Muscle of back (tissue), 11 donors: Measurements from ENCODE around the gene MPPED1. TPM values are rescaled to one million over a fixed set of nuclear protein-coding genes. Genes with fewer than 3 reads are reported as not detected.

Experiments used
- DNase-seq, 3 donors: peaks; one replicate each; pipeline versions ENCODE4 v3.0.0 to v3.0.0-alpha.2; 2013
- polyA plus RNA-seq, 10 donors: library from polyadenylated mRNA; unstranded; fragments of 120-200 nt; gene quantifications; one replicate each; pipeline ENCODE4 v1.2.1, GENCODE V29; 2013; ENCODE audit not compliant: insufficient read length in 10 of 10

The MPPED1 gene
- polyA plus RNA-seq, 10 donors: 0.27 to 4.8 (median 0.45) TPM

DNA sequence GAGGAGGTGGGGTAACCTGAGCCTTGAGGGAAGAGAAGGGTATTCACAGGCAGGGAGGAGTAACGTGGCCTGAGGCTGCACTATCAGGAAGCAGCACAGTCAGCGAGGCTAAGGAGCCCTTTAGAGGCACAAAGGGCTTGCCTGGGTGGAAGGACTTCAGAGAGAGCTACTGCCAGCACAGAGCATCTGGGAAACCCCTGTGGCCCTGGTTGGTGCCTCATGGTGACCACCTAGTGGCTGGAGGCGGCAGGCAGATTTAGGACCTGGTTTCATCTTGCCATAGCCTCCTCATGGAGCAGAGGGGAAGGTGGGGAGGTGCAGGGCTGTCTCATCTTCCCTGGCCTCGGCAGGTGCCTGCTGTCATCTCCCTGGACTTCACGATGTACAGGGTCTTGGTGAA is 64.5 kb downstream of the MPPED1 start:
- no peak for DNase-seq

- no peak for DNase-seq
Observed at GRCh38 chr22:43476751-43477725, 65.2 kb downstream of the MPPED1 start.

GRCh38 chr22:43477966-43478365 is 66.2 kb downstream of the MPPED1 start:
- DNase-seq: no peak

DNA sequence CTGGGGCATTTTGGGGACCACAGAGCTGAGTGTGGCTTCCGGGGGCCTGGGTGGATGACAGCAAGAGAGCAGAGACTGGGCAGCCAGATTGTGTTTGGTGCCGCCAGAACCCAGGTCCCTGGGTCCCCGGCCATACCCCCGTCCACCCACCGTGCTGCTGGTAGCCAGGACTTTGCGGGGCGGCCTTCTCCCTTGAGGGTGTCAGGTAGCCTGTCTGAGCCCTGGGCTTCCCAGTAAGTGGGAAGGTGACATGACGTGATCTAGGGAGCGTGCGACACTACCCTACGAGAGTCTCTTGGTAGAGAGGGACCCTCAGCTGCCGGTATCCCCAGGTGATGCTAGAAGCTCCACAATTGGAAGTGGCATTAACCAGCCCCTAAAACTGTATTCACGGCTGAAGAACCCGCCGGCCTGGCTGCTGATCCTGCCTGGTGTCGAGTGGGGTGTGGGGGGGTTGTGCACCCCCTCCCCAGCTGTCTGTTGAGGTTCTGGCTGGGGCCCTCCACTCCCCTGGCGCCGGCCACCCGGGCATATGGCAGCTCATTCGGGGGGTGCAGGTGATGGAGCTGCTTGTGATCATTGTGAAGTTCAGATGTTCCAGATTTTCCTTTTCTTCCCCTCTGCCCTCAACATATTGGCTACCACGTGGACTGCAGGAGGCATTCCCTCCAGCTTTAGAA is 66.9 kb downstream of the MPPED1 start:
- DNase-seq: no peak

DNA sequence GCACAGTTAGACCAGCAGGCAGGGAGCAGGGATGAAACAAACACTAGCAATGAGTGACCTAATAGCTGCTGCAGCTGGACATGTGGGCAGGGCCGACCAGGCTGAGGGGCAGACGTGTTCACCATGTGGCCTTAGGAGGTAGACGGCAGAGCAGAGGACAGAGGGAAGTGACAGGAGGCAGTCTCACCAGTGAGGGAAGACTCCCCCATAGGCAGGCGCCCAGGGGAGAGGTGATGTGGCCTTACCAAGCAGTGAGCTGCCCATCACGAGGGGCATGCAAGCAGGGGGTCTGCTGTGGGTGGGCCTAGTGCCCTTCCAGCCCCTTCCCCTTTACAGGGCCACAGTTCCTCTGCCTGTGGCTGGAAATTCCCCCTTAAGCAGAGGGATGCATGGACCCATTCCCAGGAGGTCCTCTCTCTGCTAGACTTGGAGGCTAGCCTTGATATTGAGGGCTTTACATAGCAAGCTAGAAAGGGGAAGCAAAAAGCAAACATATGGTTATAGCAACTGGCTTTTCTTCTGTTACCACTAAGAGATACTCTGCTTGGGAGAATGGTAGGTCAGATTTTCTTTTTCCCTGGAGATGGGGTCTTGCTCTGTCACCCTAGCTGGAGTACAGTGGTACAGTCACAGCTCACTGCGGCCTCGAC is 67.6 kb downstream of the MPPED1 start:
- no peak for DNase-seq

DNA sequence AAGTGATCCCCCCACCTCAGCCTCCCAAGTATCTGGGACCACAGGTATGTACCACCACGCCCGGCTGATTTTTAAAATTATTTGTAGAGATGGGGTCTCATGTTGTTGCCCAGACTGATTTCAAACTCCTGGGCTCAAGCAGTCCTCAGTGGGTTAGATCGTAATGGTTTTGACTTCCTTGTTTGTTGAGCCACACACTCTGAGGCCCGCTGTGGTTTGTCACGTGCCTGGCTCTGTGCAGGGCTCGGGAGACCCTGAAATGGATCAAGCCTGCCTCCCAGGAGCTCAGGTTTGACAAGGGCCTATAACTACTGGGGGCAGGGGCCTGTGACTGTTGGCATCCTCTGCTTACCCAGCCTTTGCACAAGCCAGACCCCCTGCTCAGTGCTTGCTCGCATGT is 68.1 kb downstream of the MPPED1 start:
- no peak for DNase-seq

GRCh38 chr22:43481568-43482317 is 69.9 kb downstream of the MPPED1 start:
- peak in 2 of 3 donors; percentile 17 to 59 for DNase-seq

DNA sequence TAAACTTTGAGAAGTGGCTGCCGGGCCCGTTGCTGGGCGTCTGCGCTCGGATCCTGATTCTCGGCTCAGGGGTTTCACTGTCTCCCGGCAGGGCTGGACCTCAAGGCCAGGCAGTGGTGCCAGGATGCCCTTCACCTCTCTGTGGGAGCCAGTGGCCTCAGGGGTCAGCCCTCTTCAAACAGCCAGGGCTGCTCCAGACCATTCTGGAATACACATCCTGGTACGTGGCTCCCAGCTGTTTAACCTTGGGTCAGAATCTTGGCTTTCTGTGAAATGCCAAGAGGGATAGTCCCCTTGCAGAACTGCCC is 70.5 kb downstream of the MPPED1 start:
- DNase-seq: no peak

- DNase-seq: no peak
Observed at GRCh38 chr22:43483266-43483665, 71.5 kb downstream of the MPPED1 start.

DNA sequence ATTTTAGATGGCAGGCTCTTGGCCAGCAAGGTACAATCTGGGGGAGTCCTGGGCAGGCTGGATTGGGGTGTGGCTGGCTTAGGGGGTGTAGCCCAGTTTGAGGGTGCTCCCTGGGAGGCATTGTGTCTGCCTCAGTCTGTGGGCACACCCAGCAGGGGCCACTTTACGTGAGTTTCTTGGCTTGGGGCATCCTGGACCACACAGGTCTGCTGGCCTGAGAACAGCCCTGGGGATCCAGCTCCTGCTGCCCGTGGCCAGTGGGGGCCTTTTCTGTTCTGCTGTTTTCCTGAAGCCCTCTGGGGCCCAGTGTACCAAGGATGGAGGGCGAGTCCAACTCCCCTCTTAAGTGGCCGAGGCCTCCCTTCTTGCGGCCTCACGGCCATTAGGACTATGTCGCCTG is 71.9 kb downstream of the MPPED1 start:
- no peak for DNase-seq

GRCh38 chr22:43484227-43484626 is 72.4 kb downstream of the MPPED1 start:
- no peak for DNase-seq

DNA sequence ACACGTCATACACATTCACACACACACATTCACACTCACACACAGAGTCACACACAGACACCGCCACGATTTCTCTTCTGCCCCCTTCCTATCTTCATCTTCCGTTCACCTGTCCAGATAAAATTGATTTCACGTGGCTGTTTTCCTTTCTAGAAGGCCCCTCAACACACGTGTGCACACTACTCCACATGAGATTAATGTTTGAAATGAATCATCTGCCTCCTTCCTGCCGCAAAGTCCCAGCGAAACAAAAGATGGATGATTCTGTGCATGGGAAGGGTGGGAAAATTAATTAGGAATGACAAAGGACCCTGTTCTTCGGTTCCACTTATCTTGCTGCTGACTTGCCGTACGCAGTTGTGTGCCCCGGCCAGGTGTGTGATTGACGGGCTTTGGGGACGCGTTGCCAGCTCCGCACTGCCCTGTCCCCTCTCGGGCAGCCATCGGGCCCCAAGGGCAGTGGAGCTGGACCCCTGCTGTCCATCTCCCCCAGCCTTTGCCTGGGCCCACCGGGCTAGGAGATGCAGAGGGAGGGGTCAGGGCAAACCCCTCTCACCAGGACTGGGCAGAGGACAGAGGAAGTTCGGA is 73.8 kb downstream of the MPPED1 start:
- no peak for DNase-seq

- no peak for DNase-seq
Observed at GRCh38 chr22:43487311-43488030, 75.7 kb downstream of the MPPED1 start.

GRCh38 chr22:43488031-43488866 is 76.4 kb downstream of the MPPED1 start:
- DNase-seq: peak; percentile 2 to 66 (median 20)

- DNase-seq: no peak
Observed at GRCh38 chr22:43488937-43489336, 77.1 kb downstream of the MPPED1 start.

- DNase-seq: no peak
Observed at GRCh38 chr22:43490311-43490710, 78.5 kb downstream of the MPPED1 start.

DNA sequence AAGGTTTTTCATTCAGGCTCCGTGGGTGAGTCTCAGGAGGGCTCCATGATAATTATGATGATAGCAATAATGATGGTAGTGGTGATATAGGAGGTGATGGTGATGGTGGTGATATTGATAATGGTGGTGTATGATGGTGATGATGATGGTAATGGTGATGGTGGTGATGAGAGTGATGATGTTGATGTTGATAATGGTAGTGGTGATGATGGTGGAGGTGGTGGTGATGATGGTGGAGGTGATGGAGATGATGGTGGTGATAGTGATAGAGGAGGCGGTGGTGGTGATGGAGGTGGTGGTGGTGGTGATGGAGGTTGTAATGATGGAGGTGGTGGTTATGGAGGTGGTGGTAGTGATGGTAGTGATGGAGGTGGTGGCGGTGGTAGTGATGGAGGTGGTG is 79.4 kb downstream of the MPPED1 start:
- no peak for DNase-seq

DNA sequence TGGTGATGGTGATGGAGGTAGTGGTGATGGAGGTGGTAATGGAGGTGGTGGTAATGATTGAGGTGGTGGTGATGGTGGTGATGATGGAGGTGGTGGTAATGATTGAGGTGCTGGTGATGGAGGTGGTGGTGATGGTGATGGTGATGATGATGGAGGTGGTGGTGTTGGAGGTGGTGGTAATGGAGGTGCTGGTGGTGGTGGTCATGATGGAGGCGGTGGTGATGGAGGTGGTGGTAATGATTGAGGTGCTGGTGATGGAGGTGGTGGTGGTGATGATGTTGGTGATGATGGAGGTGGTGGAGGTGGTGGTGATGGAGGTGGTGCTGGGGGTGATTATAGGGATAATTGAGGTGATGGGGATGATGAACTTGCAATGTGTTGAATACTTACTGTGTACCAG is 79.9 kb downstream of the MPPED1 start:
- DNase-seq: no peak

- DNase-seq: no peak
Observed at GRCh38 chr22:43493297-43493696, 81.5 kb downstream of the MPPED1 start.
